ACC112 (cell line): ENCODE measurements around the gene CSH1.
"Not testable (repeated sequence)": the region's sequence is repeated elsewhere in the genome, so short reads cannot be mapped to it uniquely, and the experiment has no call there.

Experiments used
- H2AFZ ChIP-seq: fragments of 200-600 bp; sonication (generic); one replicate; pipeline ENCODE4 v1.6.0; 2017; ENCODE audit warnings: antibody characterized with exemption, low read length; ENCODE audit not compliant: unreplicated experiment
- H3K27ac ChIP-seq: fragments of 200-600 bp; sonication (generic); 2 replicates; pipeline ENCODE4 v1.5.1; 2014; ENCODE audit warnings: low read depth, mild to moderate bottlenecking, antibody characterized with exemption, low read length, moderate library complexity
- H3K27me3 ChIP-seq: fragments of 200-600 bp; sonication (generic); 2 replicates; pipeline ENCODE4 v1.6.1; 2014; ENCODE audit warnings: mild to moderate bottlenecking, antibody characterized with exemption, low read length, moderate library complexity, mixed read lengths; ENCODE audit not compliant: insufficient read depth
- H3K36me3 ChIP-seq: fragments of 200-600 bp; sonication (generic); 2 replicates; pipeline ENCODE4 v1.6.1; 2016; ENCODE audit warnings: mild to moderate bottlenecking, antibody characterized with exemption, low read length, moderate library complexity, mixed read lengths; ENCODE audit not compliant: insufficient read depth
- H3K4me1 ChIP-seq: fragments of 200-600 bp; sonication (generic); one replicate; pipeline ENCODE4 v1.6.1; 2016; ENCODE audit warnings: low read length, mixed read lengths; ENCODE audit not compliant: insufficient read depth, unreplicated experiment, control insufficient read depth
- H3K4me3 ChIP-seq: fragments of 200-600 bp; sonication (generic); 2 replicates; pipeline ENCODE4 v1.5.1; 2014; ENCODE audit warnings: mild to moderate bottlenecking, low read depth, low read length
- H3K79me2 ChIP-seq: fragments of 200-600 bp; sonication (generic); one replicate; pipeline ENCODE4 v1.6.0; 2016; ENCODE audit warnings: low read length; ENCODE audit not compliant: control insufficient read depth, unreplicated experiment, insufficient read depth

Gene CSH1

DNA sequence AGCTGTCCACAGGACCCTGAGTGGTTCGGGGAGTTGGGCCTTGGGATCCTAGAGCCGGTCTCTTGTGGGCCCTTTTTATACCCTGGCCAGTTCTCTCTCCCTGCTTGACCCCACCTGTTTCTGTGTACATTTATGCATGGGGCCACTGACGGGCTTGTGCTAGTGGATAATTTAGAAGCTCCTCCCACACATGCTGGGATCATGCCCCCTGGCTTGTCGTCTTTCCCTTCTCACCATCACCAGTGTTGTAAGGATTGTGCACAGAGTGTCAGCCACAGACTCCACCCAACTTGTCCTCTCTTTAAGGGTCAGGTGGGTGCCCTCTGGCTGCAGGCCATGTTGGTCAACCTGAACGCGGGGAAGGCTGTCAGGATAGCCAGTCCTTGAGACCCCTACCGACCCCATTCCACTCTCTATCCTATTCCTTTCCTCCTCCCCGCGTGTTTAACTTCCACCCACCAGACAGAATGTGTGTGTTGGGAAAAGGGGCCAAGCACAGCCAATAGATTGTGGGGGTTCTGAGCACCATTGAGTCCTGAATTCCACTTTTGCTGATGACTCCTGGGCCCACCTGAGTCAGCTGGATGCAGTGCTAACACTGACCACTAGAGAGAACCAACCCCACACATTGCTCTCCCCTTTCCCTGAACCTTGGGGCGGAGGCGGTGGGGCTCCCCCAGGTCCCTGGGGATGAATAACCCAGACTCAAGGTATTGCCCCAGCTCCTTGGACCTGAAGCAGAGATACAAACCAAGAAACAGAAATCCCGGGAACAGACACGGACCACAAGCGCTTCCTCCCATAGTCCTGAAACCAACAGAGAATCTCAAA lies at the start of gene CSH1:
Gene CSH1, minus strand, starts transcription at position 51 of the 831 bp plus-strand sequence. CDS start 63 bp downstream, outside the sequence.
- H3K27ac ChIP-seq, H3K79me2 ChIP-seq, H3K27me3 ChIP-seq, H3K4me1 ChIP-seq, H3K4me3 ChIP-seq, H3K36me3 ChIP-seq, H2AFZ ChIP-seq: not testable (repeated sequence)

DNA sequence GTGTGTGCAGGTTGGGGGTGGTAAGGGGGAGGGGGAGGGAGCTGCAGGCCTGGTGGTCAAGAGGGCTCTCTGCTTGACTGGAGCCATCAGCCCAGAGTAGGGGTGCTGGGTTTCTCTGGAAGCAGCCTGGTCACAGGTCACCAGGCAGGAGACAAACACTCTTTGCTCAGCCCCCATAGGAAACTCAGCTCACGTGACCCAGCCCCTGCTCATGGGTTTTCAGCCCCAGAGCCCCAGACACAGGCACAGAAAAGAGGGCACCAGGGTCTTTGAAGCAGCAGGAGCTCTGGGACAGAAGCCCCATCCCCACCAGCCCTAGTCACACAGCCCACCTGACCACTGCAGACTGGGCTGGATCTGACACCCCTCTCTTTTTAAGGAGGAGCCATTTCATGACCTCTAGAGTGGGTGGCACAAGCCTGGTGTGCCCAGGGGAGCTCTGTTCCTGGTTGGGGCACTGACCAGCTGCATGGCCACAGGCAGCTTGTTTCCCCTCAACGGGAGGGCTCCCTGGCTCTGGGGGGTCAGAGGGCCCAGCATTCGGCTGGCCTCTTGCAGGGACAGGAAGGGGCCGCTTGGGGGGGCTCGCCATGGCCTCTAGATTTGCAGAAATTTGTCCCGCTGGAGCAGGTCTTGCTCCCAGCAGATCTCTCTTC lies 49.5 kb upstream of the CSH1 start:
- Histone ChIP-seq H3K79me2 (no peaks in the 10 kb centered on the region), H3K4me1 (no peaks in the 10 kb centered on the region), H3K36me3 (no peaks in the 10 kb centered on the region), H3K27ac (no peak overlapping the region), H3K4me3 (no peak overlapping the region), H2AFZ (no peak overlapping the region), H3K27me3 (no peaks in the 10 kb centered on the region)

DNA sequence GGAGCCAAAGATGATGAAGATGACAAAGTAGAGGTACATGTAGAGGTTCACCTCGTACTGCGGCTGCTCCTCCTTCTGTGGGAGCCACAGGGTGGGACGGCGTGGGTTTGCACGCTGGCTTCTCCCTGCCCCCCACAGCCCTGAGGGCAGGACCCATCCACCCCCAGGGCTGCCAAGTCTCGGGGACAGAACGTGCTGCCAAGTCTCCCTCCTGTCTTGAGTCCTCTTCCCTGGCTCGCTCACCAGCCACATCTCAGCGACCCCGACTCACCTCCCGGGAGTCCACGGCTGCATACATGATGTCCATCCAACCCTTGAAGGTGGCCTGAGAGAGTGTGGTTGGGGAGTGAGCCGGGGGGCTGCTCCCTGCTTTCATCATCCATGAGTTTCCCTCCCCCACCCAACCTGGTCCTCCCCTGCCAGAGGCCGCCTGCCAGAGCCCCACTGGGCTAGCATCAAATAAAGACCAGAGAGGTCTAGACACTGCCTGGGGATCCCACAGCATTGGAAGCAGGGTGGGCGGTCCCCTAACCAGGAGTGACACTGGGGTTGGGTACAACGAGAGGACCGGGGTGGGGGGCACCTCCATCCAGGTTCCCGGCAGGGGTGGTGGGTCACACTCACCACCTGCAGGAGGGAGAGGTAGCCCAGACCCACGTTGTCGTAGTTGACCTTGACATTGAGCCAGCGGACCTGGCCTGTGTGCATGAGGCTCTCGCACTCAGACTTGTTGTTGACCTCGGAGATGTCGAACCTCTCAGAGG lies 48.5 kb upstream of the CSH1 start:
- Histone ChIP-seq H3K79me2 (no peaks in the 10 kb centered on the region), H3K27ac (no peak overlapping the region), H3K27me3 (no peaks in the 10 kb centered on the region), H3K4me3 (no peak overlapping the region), H3K4me1 (no peaks in the 10 kb centered on the region), H2AFZ (no peak overlapping the region), H3K36me3 (no peaks in the 10 kb centered on the region)

- Histone ChIP-seq H2AFZ (no peak overlapping the region), H3K27ac (no peak overlapping the region), H3K4me3 (no peak overlapping the region), H3K79me2 (no peaks in the 10 kb centered on the region), H3K27me3 (no peaks in the 10 kb centered on the region), H3K4me1 (no peaks in the 10 kb centered on the region), H3K36me3 (no peaks in the 10 kb centered on the region)
These were observed 47.4 kb upstream of the CSH1 start for GRCh38 chr17:63943745-63944144.

- Histone ChIP-seq H2AFZ (no peak overlapping the region), H3K27ac (no peak overlapping the region), H3K4me3 (no peak overlapping the region), H3K36me3 (no peaks in the 10 kb centered on the region), H3K27me3 (no peaks in the 10 kb centered on the region), H3K4me1 (no peaks in the 10 kb centered on the region), H3K79me2 (no peaks in the 10 kb centered on the region)
These were observed 46.1 kb upstream of the CSH1 start for GRCh38 chr17:63942309-63942985.

DNA sequence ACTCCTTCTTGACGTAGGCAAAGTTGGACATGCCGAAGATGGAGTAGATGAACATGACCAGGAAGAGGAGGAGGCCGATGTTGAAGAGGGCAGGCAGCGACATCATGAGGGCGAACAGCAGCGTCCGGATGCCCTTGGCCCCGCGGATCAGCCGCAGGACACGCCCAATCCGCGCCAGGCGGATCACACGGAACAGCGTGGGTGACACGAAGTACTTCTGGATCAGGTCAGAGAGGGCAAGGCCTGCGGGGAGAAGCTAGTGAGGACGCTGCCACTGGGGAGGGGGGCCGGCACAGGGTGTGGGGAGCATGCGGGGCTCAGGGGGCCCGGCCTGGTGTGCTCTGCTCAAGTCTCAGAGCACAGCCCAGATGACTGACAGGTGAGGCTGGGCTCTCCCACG lies 45.4 kb upstream of the CSH1 start:
- Histone ChIP-seq H3K79me2 (no peaks in the 10 kb centered on the region), H3K27ac (no peak overlapping the region), H3K4me1 (no peaks in the 10 kb centered on the region), H3K4me3 (no peak overlapping the region), H3K27me3 (no peaks in the 10 kb centered on the region), H3K36me3 (no peaks in the 10 kb centered on the region), H2AFZ (no peak overlapping the region)

GRCh38 chr17:63941162-63941561 lies 44.8 kb upstream of the CSH1 start:
- Histone ChIP-seq H3K27ac (no peak overlapping the region), H2AFZ (no peak overlapping the region), H3K79me2 (no peaks in the 10 kb centered on the region), H3K27me3 (no peaks in the 10 kb centered on the region), H3K36me3 (no peaks in the 10 kb centered on the region), H3K4me3 (no peak overlapping the region), H3K4me1 (no peaks in the 10 kb centered on the region)

DNA sequence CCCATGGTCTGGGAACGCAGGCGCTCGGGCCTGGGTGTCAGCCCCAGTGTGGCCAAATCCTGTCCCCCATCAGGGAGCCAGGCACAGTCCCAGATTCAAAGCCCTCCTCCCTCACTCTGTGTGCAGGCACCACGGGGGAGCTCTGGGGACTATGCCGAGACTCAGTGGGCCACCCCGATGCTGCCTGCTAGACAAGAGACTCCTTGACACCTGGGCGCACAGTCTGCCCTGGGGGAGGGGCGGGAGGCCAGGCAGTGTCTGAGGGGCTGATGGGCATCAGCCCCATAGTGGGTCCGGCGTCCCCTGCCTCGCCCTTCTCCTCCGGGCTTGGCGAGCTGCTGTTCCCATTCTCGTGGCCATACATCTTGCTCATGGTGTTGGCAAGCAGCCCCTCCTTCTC lies 44.2 kb upstream of the CSH1 start:
- Histone ChIP-seq H3K27me3 (no peaks in the 10 kb centered on the region), H3K4me3 (no peak overlapping the region), H3K27ac (no peak overlapping the region), H2AFZ (no peak overlapping the region), H3K4me1 (no peaks in the 10 kb centered on the region), H3K36me3 (no peaks in the 10 kb centered on the region), H3K79me2 (no peaks in the 10 kb centered on the region)

GRCh38 chr17:63939884-63940283 lies 43.5 kb upstream of the CSH1 start:
- H3K36me3 ChIP-seq = no peaks in the 10 kb centered on the region
- H3K79me2 ChIP-seq = no peaks in the 10 kb centered on the region
- H3K27ac ChIP-seq = no peak overlapping the region
- H2AFZ ChIP-seq = no peak overlapping the region
- no peak overlapping the region for H3K4me3 ChIP-seq
- no peaks in the 10 kb centered on the region for H3K27me3 ChIP-seq
- H3K4me1 ChIP-seq = no peaks in the 10 kb centered on the region

DNA sequence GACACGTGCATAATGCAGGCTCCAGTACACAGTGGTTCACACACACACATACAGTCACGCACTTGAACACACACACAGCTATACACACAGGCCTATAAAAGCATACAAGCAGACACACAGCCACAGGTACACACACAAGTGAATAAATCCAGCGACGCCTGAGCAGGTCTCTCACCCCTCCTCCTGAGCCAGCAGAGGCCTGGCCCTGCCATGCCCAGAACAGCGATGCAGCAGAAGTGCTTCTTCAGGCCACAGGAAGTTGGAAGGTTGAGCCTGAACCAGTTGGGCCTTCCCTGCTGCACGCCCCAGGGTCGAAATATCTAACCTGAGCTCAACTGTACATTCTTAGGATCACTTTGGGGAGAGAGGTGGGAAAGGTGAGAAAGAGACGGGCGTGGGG lies 43.0 kb upstream of the CSH1 start:
- Histone ChIP-seq H3K4me3 (no peak overlapping the region), H2AFZ (no peak overlapping the region), H3K36me3 (no peaks in the 10 kb centered on the region), H3K4me1 (no peaks in the 10 kb centered on the region), H3K27ac (no peak overlapping the region), H3K27me3 (no peaks in the 10 kb centered on the region), H3K79me2 (no peaks in the 10 kb centered on the region)
